ENCODE results near the gene ENTPD6.

Gene ENTPD6

DNA sequence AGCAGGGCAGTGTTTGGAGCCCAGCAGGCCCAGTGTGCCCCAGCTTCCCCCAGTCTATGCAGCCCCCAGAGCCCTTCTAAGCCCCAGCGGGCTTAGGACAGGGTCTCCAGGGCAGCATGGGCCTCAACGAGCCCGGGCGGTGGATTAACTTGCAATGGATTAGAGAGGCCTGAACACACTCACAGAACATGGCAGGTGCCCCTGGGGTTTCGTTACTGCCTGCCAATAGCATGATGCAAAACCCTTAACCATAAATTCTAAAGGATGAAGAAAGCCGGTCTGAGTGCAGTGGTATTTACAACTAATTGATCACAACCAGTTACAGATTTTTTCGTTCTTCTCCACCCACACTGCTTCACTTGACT lies 18.9 kb downstream of the ENTPD6 start:
- DNase-seq (ENCODE audit: insufficient read length, low spot score): no peak
- TF ChIP-seq POU2F2 (IDR thresholded peaks at IDR 0.05; ENCODE audit: low read depth, low read length) (no peak), POLR2AphosphoS5 (IDR thresholded peaks at IDR 0.05; ENCODE audit: low read depth, low read length) (no peak), SPI1 (IDR thresholded peaks at IDR 0.05; ENCODE audit: low read depth, low read length) (no peak), TAF1 (IDR thresholded peaks at IDR 0.05; ENCODE audit: low read depth, low read length) (no peak)
- FAIRE-seq: no peak

DNA sequence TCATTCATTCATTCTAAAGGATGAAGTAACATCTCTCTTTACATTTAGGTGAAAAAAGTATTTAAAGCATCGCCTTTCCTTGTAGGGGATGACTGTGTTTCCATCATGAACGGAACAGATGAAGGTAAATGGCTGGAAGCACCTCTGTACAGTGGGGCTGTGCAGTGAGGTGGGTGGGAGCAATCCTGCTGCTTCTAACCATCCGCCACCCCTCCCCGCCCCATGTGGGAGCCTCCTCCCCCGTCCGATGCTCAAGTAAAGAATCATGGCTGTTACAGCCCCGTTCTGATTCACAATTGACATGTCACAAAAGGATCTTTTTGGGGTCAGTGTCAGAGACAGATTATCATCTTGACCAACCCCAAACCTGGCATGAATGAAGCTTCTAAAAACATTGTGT lies 19.3 kb downstream of the ENTPD6 start:
- DNase-seq (ENCODE audit: insufficient read length, low spot score) (no peak), FAIRE-seq (no peak)
- TF ChIP-seq TAF1 (IDR thresholded peaks at IDR 0.05; ENCODE audit: low read depth, low read length) (no peak), PAX5 (IDR thresholded peaks at IDR 0.05; ENCODE audit: insufficient read depth, low read length, severe bottlenecking) (no peak), SPI1 (IDR thresholded peaks at IDR 0.05; ENCODE audit: low read depth, low read length) (no peak), POLR2AphosphoS5 (IDR thresholded peaks at IDR 0.05; ENCODE audit: low read depth, low read length) (no peak), POU2F2 (IDR thresholded peaks at IDR 0.05; ENCODE audit: low read depth, low read length) (no peak), POLR2A (IDR thresholded peaks at IDR 0.05; ENCODE audit: low read depth, low read length) (no peak)

DNA sequence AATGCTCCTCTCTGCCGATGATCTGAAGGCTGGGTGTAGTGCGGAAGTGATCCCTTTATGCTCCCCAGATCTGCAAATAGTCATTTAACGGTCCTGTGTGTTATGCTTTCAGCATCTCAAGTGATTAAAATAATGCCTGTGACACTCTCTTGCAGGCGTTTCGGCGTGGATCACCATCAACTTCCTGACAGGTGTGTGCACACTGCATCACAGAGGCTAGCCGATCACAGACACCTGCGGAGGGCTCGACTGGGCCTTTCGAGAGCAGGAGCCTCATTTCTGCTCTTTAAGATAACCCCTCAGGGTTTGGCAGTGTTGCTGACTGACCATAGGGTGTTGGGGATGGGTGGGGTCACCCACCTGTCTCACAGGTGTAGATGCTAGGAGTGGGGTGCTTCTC lies 20.0 kb downstream of the ENTPD6 start:
- FAIRE-seq (no peak), DNase-seq (ENCODE audit: insufficient read length, low spot score) (no peak)
- TF ChIP-seq POLR2A (IDR thresholded peaks at IDR 0.05; ENCODE audit: low read depth, low read length): no peak
- no peak for TF ChIP-seq PAX5 (IDR thresholded peaks at IDR 0.05; ENCODE audit: insufficient read depth, low read length, severe bottlenecking)
- TF ChIP-seq TAF1 (IDR thresholded peaks at IDR 0.05; ENCODE audit: low read depth, low read length): no peak
- no peak for TF ChIP-seq POLR2AphosphoS5 (IDR thresholded peaks at IDR 0.05; ENCODE audit: low read depth, low read length)
- no peak for TF ChIP-seq SPI1 (IDR thresholded peaks at IDR 0.05; ENCODE audit: low read depth, low read length)
- no peak for TF ChIP-seq POU2F2 (IDR thresholded peaks at IDR 0.05; ENCODE audit: low read depth, low read length)

DNA sequence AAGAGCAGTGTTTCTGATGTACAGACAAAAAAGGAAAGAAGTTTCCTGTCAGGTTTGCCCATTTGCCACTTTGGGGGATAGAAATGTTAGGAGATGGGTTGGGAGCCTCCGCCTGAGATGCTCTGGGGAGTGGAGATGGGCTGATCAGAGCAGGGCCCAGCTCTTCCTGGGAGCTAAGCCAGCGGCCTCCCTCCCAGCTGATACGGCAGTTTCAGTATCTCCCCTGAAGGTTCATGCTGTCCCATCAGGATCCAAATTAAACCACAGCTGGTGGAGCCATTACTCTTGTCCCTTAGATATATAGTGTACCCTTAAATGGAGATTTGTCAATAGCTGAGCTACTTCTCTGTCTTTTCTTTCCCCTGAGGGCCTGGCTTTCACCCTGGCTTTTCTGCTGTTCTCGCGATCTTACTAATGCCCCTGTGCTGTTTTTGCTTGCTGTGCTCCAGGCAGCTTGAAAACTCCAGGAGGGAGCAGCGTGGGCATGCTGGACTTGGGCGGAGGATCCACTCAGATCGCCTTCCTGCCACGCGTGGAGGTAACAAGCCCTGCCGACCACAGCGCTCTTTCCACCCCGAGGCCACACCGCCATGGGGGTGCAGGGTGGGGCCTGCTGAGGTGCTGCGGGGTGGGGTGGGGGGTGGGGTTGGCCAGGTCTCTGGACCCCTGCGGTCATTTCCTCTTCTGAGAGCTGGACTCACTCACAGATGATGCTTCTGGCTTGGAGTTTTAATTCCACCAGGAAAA lies 20.9 kb downstream of the ENTPD6 start:
- DNase-seq (ENCODE audit: insufficient read length, low spot score) (no peak), FAIRE-seq (no peak)
- TF ChIP-seq TAF1 (IDR thresholded peaks at IDR 0.05; ENCODE audit: low read depth, low read length): no peak

DNA sequence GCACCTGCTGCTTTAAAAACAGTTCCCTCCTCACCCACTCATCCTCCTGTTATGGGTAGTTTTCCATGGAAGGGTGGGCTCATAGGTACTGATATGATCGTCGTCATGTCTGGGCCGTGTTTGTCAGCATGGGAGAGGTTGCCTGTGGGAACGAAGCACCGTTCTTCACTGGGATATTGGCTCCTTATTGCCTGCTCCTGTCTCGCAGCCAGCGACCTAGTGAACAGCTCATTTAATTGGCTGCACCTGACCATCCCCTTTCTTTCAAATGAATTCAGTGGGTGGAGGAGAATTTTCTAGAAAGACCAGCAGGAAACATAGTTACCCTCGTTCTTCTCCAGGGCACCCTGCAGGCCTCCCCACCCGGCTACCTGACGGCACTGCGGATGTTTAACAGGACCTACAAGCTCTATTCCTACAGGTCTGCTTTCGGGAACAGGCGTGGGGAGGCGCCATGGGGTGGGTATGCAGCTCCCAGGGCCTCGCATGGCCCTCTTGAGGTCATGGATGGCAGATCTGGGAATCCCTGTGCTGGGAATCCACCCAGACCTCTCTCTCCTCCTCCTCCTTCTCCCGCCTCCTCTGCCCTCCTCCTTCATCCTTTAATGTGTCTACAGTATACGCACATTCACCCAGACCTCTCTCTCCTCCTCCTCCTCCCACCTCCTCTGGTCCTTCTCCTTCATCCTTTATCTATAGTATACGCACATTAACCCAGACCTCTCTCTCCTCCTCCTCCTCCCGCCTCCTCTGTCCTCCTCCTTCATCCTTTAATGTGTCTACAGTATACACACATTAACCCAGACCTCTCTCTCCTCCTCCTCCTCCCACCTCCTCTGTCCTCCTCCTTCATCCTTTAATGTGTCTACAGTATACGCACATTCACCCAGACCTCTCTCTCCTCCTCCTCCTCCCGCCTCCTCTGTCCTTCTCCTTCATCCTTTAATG lies 21.9 kb downstream of the ENTPD6 start:
- peak; percentile 59 for FAIRE-seq
- no peak for DNase-seq (ENCODE audit: insufficient read length, low spot score)

DNA sequence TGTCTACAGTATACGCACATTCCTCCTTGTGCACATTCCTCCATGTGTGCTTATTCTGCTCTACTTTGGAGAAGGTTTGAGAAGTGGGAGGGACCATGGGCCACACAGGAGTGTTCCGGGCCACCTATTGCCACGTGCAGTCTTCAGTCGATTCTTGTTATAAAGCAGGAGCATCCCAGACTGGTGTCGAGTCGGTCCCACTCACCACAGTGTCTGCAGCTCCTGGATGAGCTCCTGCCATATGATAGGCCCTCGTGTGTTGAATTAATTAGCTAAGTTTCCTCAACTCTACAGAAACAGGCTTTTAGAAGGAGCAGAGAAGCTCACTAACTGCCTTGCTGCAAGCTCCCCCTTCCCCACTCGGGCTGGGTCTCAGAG lies 22.6 kb downstream of the ENTPD6 start:
- DNase-seq (ENCODE audit: insufficient read length, low spot score) (no peak), FAIRE-seq (no peak)
- no peak for TF ChIP-seq POU2F2 (IDR thresholded peaks at IDR 0.05; ENCODE audit: low read depth, low read length)
- TF ChIP-seq POLR2AphosphoS5 (IDR thresholded peaks at IDR 0.05; ENCODE audit: low read depth, low read length): no peak

More for the DNA sequence above, 21.9 kb downstream of the ENTPD6 start:
- TF ChIP-seq PAX5 (IDR thresholded peaks at IDR 0.05; ENCODE audit: insufficient read depth, low read length, severe bottlenecking) (no peak), POLR2A (IDR thresholded peaks at IDR 0.05; ENCODE audit: low read depth, low read length) (no peak), POU2F2 (IDR thresholded peaks at IDR 0.05; ENCODE audit: low read depth, low read length) (no peak), SPI1 (IDR thresholded peaks at IDR 0.05; ENCODE audit: low read depth, low read length) (no peak), TAF1 (IDR thresholded peaks at IDR 0.05; ENCODE audit: low read depth, low read length) (no peak), POLR2AphosphoS5 (IDR thresholded peaks at IDR 0.05; ENCODE audit: low read depth, low read length) (no peak)

DNA sequence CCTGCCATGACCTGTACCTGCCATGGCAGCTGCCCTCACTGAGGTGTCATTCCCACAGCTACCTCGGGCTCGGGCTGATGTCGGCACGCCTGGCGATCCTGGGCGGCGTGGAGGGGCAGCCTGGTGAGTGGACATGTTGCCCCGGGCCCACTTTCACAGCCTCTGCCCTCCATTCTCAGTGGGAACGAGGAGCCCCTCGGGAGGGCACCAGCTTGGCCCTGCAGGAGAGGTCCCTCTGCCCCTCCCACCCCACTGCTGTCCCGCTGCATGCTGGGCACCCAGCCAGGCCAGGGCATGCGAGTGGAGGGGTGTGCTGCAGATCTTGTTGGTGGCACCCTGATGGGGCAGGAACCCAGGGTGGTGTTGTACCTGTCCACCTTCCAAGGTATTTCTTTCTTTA lies 23.0 kb downstream of the ENTPD6 start:
- DNase-seq (ENCODE audit: insufficient read length, low spot score): no peak
- no peak for TF ChIP-seq POU2F2 (IDR thresholded peaks at IDR 0.05; ENCODE audit: low read depth, low read length)
- TF ChIP-seq SPI1 (IDR thresholded peaks at IDR 0.05; ENCODE audit: low read depth, low read length): no peak
- TF ChIP-seq TAF1 (IDR thresholded peaks at IDR 0.05; ENCODE audit: low read depth, low read length): no peak
- no peak for TF ChIP-seq POLR2AphosphoS5 (IDR thresholded peaks at IDR 0.05; ENCODE audit: low read depth, low read length)
- TF ChIP-seq PAX5 (IDR thresholded peaks at IDR 0.05; ENCODE audit: insufficient read depth, low read length, severe bottlenecking): no peak
- TF ChIP-seq POLR2A (IDR thresholded peaks at IDR 0.05; ENCODE audit: low read depth, low read length): no peak
- no peak for FAIRE-seq

DNA sequence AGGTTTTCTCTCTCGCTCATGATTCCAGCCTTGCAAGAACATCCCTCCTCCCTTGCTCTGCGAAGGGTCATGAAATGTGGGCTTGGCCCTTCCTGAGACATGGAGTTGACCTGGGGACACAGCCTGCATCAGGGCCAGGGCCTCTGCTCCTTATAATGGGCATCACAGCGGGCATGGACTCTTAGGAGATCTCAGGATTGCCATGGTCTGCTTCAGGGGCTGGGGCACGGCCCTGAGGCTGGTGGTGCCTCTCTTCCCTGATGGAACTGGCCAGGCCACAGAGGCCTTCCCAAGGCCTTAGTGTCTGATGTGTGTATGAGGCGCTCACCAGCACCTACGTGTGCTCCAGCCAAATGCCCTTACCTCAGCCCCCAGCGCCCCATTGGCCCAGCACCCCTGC lies 23.9 kb downstream of the ENTPD6 start:
- no peak for TF ChIP-seq SPI1 (IDR thresholded peaks at IDR 0.05; ENCODE audit: low read depth, low read length)
- no peak for TF ChIP-seq PAX5 (IDR thresholded peaks at IDR 0.05; ENCODE audit: insufficient read depth, low read length, severe bottlenecking)
- TF ChIP-seq TAF1 (IDR thresholded peaks at IDR 0.05; ENCODE audit: low read depth, low read length): no peak
- no peak for TF ChIP-seq POU2F2 (IDR thresholded peaks at IDR 0.05; ENCODE audit: low read depth, low read length)
- TF ChIP-seq POLR2A (IDR thresholded peaks at IDR 0.05; ENCODE audit: low read depth, low read length): no peak
- no peak for TF ChIP-seq POLR2AphosphoS5 (IDR thresholded peaks at IDR 0.05; ENCODE audit: low read depth, low read length)
- DNase-seq (ENCODE audit: insufficient read length, low spot score) (no peak), FAIRE-seq (no peak)

DNA sequence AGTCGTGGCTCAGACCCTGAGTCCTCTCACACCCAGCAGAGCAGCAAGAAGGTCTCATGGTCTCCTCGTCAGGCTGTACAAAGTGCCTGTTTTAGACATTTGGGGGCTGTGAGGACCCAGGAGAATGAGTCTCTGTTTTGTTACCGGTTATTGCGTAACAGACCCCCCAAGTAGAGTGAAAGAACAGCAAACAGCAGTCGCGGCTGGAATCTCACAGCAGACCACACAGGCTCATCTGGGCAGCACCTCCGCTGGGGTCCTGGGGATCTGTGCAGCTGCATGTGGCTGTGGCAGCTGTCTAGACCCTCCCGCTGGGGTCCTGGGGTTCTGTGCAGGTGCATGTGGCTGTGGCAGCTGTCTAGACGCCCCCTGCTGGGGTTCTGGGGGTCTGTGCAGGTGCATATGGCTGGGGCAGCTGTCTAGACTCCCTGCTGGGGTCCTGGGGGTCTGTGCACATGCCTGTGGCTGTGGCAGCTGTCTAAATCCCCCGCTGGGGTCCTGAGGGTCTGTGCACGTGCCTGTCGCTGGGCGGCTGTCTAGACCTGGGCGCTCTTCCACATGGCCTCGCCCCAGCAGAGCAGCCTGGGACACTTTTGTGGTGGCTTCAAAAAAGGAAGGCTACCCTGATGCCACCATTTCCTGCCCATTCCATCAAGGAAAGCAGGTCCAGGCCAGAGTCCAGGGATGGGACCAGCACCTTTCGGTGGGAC lies 24.7 kb downstream of the ENTPD6 start:
- no peak for FAIRE-seq
- DNase-seq (ENCODE audit: insufficient read length, low spot score): no peak
- no peak for TF ChIP-seq PAX5 (IDR thresholded peaks at IDR 0.05; ENCODE audit: insufficient read depth, low read length, severe bottlenecking)
- no peak for TF ChIP-seq POLR2A (IDR thresholded peaks at IDR 0.05; ENCODE audit: low read depth, low read length)
- no peak for TF ChIP-seq POU2F2 (IDR thresholded peaks at IDR 0.05; ENCODE audit: low read depth, low read length)
- no peak for TF ChIP-seq SPI1 (IDR thresholded peaks at IDR 0.05; ENCODE audit: low read depth, low read length)
- no peak for TF ChIP-seq POLR2AphosphoS5 (IDR thresholded peaks at IDR 0.05; ENCODE audit: low read depth, low read length)
- TF ChIP-seq TAF1 (IDR thresholded peaks at IDR 0.05; ENCODE audit: low read depth, low read length): no peak
